Measurements from ENCODE around the gene ARHGEF12.

DNA sequence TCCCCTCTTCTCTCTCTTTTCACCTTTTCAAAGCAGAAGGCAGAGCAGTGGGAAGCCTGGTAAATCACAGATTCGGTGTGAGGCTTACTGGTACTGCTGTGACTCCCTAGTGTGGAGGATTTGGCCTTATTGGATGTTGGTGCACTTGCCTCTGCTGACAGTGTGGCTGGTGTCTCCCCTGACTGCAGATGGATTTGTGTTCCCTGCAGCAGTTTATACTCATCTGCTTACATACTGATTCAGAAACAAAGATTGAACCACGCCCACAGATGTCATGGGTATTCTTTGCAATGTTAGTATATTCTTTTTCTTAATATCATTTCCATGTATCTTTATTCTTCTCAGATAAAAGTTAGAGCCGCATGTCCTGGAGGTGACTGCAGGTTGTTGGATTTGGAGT lies 148.5 kb downstream of the ARHGEF12 start:
- TF ChIP-seq, protein P1, sequence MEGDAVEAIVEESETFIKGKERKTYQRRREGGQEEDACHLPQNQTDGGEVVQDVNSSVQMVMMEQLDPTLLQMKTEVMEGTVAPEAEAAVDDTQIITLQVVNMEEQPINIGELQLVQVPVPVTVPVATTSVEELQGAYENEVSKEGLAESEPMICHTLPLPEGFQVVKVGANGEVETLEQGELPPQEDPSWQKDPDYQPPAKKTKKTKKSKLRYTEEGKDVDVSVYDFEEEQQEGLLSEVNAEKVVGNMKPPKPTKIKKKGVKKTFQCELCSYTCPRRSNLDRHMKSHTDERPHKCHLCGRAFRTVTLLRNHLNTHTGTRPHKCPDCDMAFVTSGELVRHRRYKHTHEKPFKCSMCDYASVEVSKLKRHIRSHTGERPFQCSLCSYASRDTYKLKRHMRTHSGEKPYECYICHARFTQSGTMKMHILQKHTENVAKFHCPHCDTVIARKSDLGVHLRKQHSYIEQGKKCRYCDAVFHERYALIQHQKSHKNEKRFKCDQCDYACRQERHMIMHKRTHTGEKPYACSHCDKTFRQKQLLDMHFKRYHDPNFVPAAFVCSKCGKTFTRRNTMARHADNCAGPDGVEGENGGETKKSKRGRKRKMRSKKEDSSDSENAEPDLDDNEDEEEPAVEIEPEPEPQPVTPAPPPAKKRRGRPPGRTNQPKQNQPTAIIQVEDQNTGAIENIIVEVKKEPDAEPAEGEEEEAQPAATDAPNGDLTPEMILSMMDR (conservative IDR thresholded peaks at IDR 0.05; ENCODE audit: low read depth in 2 of 2), result no peak
- TF ChIP-seq EZH2 (IDR thresholded peaks at IDR 0.05; ENCODE audit: low read depth, unreplicated experiment), result no peak
